Right cardiac atrium (tissue), 5 donors: ENCODE data around the gene ACOX1. TPM values are rescaled to one million over a fixed set of nuclear protein-coding genes. Genes with fewer than 3 reads are reported as not detected.

Source experiments
- ATAC-seq, 2 donors: fragments of 200-7000 bp; cut with Tn5 transposase; one replicate each; pipeline versions ENCODE4 v1.8.0 to v1.9.1; 2020; ENCODE audit warnings: moderate library complexity in 2 of 2, mild to moderate bottlenecking in 1 of 2
- DNase-seq, 3 donors: peaks; one replicate each; pipeline ENCODE4 v3.0.0-alpha.2; 2020
- H3K27ac ChIP-seq: one replicate; pipeline ENCODE4 v1.5.1; 2013; ENCODE audit warnings: mild to moderate bottlenecking, low read length, control low read depth, moderate library complexity
- H3K27me3 ChIP-seq: one replicate; pipeline ENCODE4 v1.6.1; 2013; ENCODE audit not compliant: control insufficient read depth, insufficient read depth
- H3K4me1 ChIP-seq: one replicate; pipeline ENCODE4 v1.6.1; 2013; ENCODE audit warnings: low read length; ENCODE audit not compliant: control insufficient read depth, insufficient read depth
- H3K4me3 ChIP-seq: one replicate; pipeline ENCODE4 v1.5.1; 2013; ENCODE audit warnings: low read length, control low read depth
- H3K9me3 ChIP-seq: one replicate; pipeline ENCODE4 v1.6.1; 2013; ENCODE audit warnings: low read length; ENCODE audit not compliant: control insufficient read depth
- WGBS: extraction: QIAGEN DNeasy Blood & Tissue Kit; methylation state at CpG from one replicate; pipeline ENCODE4 v1.1.7; 2013; 5-methylcytosine and 5-hydroxymethylcytosine counted together
- intact Hi-C, 4 donors: fragments of 100-400 bp; cut with DNase I; formaldehyde crosslinking; loops; one replicate each; pipeline versions ENCODE4 v1.11.0 to v1.14.0; 2022 to 2023
- polyA plus RNA-seq: library from polyadenylated mRNA; stranded (reverse); fragments of 200-250 nt; gene quantifications from one replicate; pipeline ENCODE4 v1.2.3, GENCODE V29; 2013
- total RNA-seq, 4 donors: library from RNA; stranded (reverse); fragmentation: NEBNext Ultra II Directional; extraction: Animal tissue kit (Norgen Biotek cat#: 25700); gene quantifications; one replicate each; pipeline ENCODE4 v1.2.1, GENCODE V29; 2021
- donor health status: healthy with polysubstance abuse.
- donor health status: DM: no; HTN: yes; CAD: no.
- donor health status: DM: no; HTN: no; CAD: no.
- donor health status: DM: no; HTN: yes; CAD: no; lungs with severe emphysema.
- donor health status: DM: yes; HTN: yes; CAD: no.

Gene ACOX1
- total and polyA plus RNA-seq, 5 donors, result 18.7 to 67.5 (median 59.9) TPM

DNA sequence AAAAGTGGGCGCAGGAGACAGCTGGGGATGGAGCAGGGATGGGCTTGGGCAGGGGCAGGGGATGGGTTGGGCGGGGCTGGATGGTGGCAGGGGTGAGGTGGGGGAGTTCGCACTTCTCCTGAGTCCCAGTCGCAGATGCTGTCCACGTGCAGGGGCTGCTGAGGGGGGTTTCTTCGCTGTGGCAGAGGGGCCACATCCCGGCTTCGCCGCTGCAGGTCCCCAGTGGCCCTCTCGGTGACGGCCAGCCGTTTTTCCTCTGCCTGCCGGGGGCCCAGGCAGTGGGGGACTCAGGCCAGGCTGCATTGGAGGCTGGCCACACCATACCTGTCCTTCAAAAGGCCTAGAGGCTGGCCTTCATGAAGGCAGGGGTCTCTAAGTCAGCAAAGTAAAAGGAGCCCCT is 39.8 kb upstream of the ACOX1 start:
- intact Hi-C loops, result loop anchor here in 3 of 4 donors (10.0 kb wide), 1 partner anchor 276 kb away; no protein-coding TSS in a partner anchor
- ATAC-seq, result no peak
- H3K27ac ChIP-seq, result no peak overlapping the region

GRCh38 chr17:76018340-76018680 is 39.3 kb upstream of the ACOX1 start:
- Histone ChIP-seq H3K27me3 (no peaks in the 10 kb centered on the region), H3K4me1 (no peaks in the 10 kb centered on the region), H3K27ac (no peak overlapping the region), H3K4me3 (no peak overlapping the region), H3K9me3 (no peaks in the 10 kb centered on the region)
- 79% methylated on average over 11 of the region's 11 CpGs for WGBS
- intact Hi-C loops, result loop anchor here in 3 of 4 donors (10.0 kb wide), 1 partner anchor 276 kb away; no protein-coding TSS in a partner anchor
- no peak for ATAC-seq
- DNase-seq, result peak in 1 of 3 donors; percentile 23

More for the DNA sequence above, 39.8 kb upstream of the ACOX1 start:
- H3K9me3 ChIP-seq, result no peaks in the 10 kb centered on the region
- no peak overlapping the region for H3K4me3 ChIP-seq
- H3K27me3 ChIP-seq, result no peaks in the 10 kb centered on the region
- H3K4me1 ChIP-seq, result no peaks in the 10 kb centered on the region
- no peak for DNase-seq
- WGBS, result 81% methylated on average over 13 of the region's 13 CpGs

- ATAC-seq, result no peak
- H3K27me3 ChIP-seq, result no peaks in the 10 kb centered on the region
- intact Hi-C loops, result loop anchor here in 3 of 4 donors (10.0 kb wide), 1 partner anchor 277 kb away; no protein-coding TSS in a partner anchor
- no peak overlapping the region for H3K4me3 ChIP-seq
- H3K4me1 ChIP-seq, result no peaks in the 10 kb centered on the region
- DNase-seq, result peak in 2 of 3 donors; percentile 39 to 50
- WGBS, result 87% methylated on average over 21 of the region's 21 CpGs
- H3K27ac ChIP-seq, result no peak overlapping the region
- H3K9me3 ChIP-seq, result no peaks in the 10 kb centered on the region
Observed at GRCh38 chr17:76017481-76018339, 38.7 kb upstream of the ACOX1 start.

DNA sequence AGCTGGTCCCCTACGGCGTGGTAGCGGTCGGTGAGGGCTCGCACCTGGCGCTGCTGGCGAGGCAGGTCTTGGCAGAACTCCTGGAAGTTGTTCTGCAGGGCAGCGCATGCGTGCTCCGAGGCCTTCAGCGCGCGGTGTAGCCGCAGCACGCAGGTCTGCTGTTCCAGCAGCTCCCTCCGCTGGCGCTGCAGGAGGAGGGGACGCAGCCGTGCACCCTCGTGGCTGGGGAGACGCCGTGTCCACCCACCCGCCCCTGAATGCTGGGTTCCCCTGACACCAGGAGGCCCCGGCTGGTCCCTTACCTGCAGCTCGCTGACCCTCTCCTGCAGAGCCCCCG is 35.9 kb upstream of the ACOX1 start:
- H3K4me3 ChIP-seq, result no peak overlapping the region
- ATAC-seq (no peak), DNase-seq (peak in 1 of 3 donors; percentile 42)
- 83% methylated on average over 26 of the region's 26 CpGs for whole genome bisulfite sequencing
- intact Hi-C loops, result loop anchor here in 3 of 4 donors (5.0 to 10.0 kb wide), 2 partner anchors 108 to 280 kb away; no protein-coding TSS in a partner anchor
- no peak overlapping the region for H3K27ac ChIP-seq
- no peaks in the 10 kb centered on the region for H3K4me1 ChIP-seq
- no peaks in the 10 kb centered on the region for H3K27me3 ChIP-seq
- H3K9me3 ChIP-seq, result no peaks in the 10 kb centered on the region

- 27% methylated on average over 19 of the region's 19 CpGs for WGBS
- Histone ChIP-seq H3K4me3 (no peak overlapping the region), H3K4me1 (no peaks in the 10 kb centered on the region), H3K9me3 (no peaks in the 10 kb centered on the region), H3K27ac (no peak overlapping the region), H3K27me3 (no peaks in the 10 kb centered on the region)
- peak; percentile 72 to 78 for ATAC-seq
- peak; percentile 67 to 87 (median 81) for DNase-seq
- intact Hi-C loops, result loop anchor here in 3 of 4 donors (5.0 to 10.0 kb wide), 2 partner anchors 107 to 280 kb away; no protein-coding TSS in a partner anchor
Observed at GRCh38 chr17:76014100-76014924, 35.3 kb upstream of the ACOX1 start.

DNA sequence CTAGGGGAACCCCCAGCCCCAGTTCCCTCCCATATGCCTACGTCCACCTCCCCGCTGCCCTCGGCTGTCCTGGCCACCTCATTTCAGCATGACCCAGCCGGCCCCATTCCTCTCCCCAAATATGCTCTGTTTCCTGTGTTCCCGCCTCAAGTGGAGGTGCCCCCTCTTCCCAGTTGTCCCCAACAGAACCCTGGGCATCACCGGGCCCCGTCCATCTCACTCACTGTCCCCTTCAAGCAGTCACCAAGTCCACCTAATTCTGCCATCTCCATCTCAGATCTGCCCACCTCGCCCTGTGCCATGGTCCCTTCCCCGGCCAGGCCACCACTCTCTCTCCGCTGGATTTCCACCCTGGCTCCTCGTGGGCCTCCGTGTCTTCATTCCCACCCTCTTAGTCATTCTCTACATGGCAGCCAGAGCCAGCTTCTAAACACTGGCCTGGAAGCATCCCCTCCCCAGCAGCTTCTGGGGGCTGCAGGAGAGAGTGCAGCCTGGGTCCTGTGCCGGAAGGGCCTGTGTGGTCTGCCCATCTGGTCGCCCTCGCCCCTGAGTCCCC is 34.5 kb upstream of the ACOX1 start:
- no peaks in the 10 kb centered on the region for H3K9me3 ChIP-seq
- intact Hi-C loops, result loop anchor here in 3 of 4 donors (5.0 to 10.0 kb wide), 2 partner anchors 106 to 281 kb away; no protein-coding TSS in a partner anchor
- peak in 1 of 3 donors; percentile 26 for DNase-seq
- no peak overlapping the region for H3K27ac ChIP-seq
- no peak for ATAC-seq
- no peaks in the 10 kb centered on the region for H3K4me1 ChIP-seq
- 71% methylated on average over 15 of the region's 15 CpGs for WGBS
- no peaks in the 10 kb centered on the region for H3K27me3 ChIP-seq
- H3K4me3 ChIP-seq, result no peak overlapping the region

DNA sequence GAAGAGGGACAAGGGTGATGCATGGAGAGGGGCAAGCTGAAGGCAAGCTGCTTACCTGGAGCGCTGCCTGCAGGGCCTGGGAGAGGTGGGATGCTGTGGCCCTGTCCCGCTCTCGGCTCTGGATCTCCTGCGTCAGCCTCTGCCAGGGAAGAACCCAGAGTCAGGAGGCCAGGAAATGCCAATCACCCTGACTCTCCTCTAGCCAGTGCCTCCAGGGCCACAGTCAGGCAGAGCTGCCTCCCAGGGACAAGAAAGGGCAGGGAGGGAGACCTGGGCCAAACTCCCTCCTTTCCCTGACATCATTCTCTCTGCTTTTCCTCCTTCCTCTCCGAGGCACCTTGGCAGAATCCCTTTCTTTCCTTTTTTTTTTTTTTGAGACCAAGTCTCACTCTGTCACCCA is 33.0 kb upstream of the ACOX1 start:
- ATAC-seq (no peak), DNase-seq (peak in 1 of 3 donors; percentile 15)
- H3K4me1 ChIP-seq, result no peaks in the 10 kb centered on the region
- no peaks in the 10 kb centered on the region for H3K27me3 ChIP-seq
- H3K27ac ChIP-seq, result no peak overlapping the region
- no peak overlapping the region for H3K4me3 ChIP-seq
- no peaks in the 10 kb centered on the region for H3K9me3 ChIP-seq
- WGBS, result 81% methylated on average over 5 of the region's 5 CpGs
- intact Hi-C loops, result loop anchor here in 3 of 4 donors (5.0 to 10.0 kb wide), 2 partner anchors 105 to 283 kb away; no protein-coding TSS in a partner anchor

DNA sequence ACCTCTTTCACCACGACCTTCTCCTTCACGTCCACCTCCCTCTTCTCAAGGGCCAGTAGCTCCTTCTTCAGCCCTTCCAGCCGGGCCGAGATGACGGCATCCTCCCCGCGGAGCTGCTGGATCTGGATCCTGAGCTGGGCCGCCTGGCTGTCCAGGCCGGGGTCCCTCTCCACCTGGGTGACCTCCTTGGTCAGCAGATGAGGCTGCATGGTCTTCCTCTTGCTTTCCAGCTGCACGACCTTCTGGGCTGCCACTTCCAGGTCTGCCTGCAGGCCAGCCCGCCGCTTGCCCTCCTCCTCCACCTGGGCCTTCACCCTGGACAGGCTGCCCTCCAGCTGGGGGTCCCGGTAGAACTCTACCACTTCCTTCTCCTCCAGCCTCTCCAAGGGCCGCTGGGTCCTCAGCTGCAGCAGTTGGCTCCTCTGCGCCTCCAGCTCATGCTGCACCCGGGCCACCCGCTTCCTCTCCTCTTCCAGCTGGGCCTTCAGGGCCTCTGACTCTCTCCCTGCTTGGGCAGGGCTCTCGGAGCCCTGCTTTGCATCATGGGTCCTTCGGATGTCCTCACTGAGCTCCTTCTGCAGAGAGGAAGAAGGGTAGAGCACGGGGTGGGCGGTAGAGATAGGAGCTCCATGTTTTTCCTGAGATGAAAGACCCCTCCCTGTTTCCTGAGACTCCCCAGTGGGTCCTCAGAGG is 31.1 kb upstream of the ACOX1 start:
- DNase-seq (peak in 1 of 3 donors; percentile 20), ATAC-seq (no peak)
- H3K4me1 ChIP-seq, result no peaks in the 10 kb centered on the region
- no peaks in the 10 kb centered on the region for H3K9me3 ChIP-seq
- WGBS, result 85% methylated on average over 21 of the region's 21 CpGs
- no peak overlapping the region for H3K27ac ChIP-seq
- H3K4me3 ChIP-seq, result no peak overlapping the region
- intact Hi-C loops, result loop anchor here (5.0 to 10.0 kb wide), 2 partner anchors 103 to 285 kb away; no protein-coding TSS in a partner anchor
- H3K27me3 ChIP-seq, result no peaks in the 10 kb centered on the region

GRCh38 chr17:76009447-76009846 is 30.5 kb upstream of the ACOX1 start:
- WGBS, result 91% methylated on average over 20 of the region's 20 CpGs
- intact Hi-C loops, result loop anchor here in 1 of 4 donors (5.0 kb wide), 1 partner anchor 102 kb away; no protein-coding TSS in a partner anchor
- DNase-seq, result peak in 1 of 3 donors; percentile 28

More at GRCh38 chr17:76009447-76009846, 30.5 kb upstream of the ACOX1 start:
- Histone ChIP-seq H3K27ac (no peak overlapping the region), H3K4me1 (no peaks in the 10 kb centered on the region), H3K27me3 (no peaks in the 10 kb centered on the region), H3K9me3 (no peaks in the 10 kb centered on the region), H3K4me3 (no peak overlapping the region)
- no peak for ATAC-seq
